Neural cell (in vitro differentiated cells): ENCODE data around the gene ACTN1. TPM values are rescaled to one million over a fixed set of nuclear protein-coding genes. Genes with fewer than 3 reads are reported as not detected.

Source experiments
- H2AFZ ChIP-seq: fragments of 200-600, 300-800 bp; sonication (generic), shearing (Covaris generic); 2 replicates; pipeline ENCODE4 v1.6.0; 2014; ENCODE audit warnings: low read depth, mild to moderate bottlenecking, antibody characterized with exemption, low read length, moderate library complexity
- H3F3A ChIP-seq: fragments of 200-600 bp; shearing (Covaris generic); 2 replicates; pipeline ENCODE4 v1.6.1; 2016; ENCODE audit warnings: mild to moderate bottlenecking, moderate library complexity, mixed read lengths, antibody characterized with exemption, low read length; ENCODE audit not compliant: insufficient read depth, poor library complexity, severe bottlenecking
- H3K27ac ChIP-seq: fragments of 200-600, 300-800 bp; sonication (generic), shearing (Covaris generic); 2 replicates; pipeline ENCODE4 v1.5.1; 2014; ENCODE audit warnings: mild to moderate bottlenecking, low read length, moderate library complexity
- H3K27me3 ChIP-seq: fragments of 300-800, 200-600 bp; sonication (generic), shearing (Covaris generic); 2 replicates; pipeline ENCODE4 v1.6.0; 2014; ENCODE audit warnings: mild to moderate bottlenecking, low read depth, low read length, moderate library complexity; ENCODE audit not compliant: insufficient read depth
- H3K36me3 ChIP-seq: fragments of 300-800, 200-600 bp; sonication (generic), shearing (Covaris generic); 2 replicates; pipeline ENCODE4 v1.5.1; 2014; ENCODE audit warnings: mild to moderate bottlenecking, antibody characterized with exemption, low read length, moderate library complexity; ENCODE audit not compliant: insufficient read depth
- H3K4me2 ChIP-seq: fragments of 300-800, 200-600 bp; sonication (generic), shearing (Covaris generic); 2 replicates; pipeline ENCODE4 v1.6.0; 2014; ENCODE audit warnings: mild to moderate bottlenecking, low read length
- H3K4me3 ChIP-seq: fragments of 300-800, 200-600 bp; sonication (generic), shearing (Covaris generic); 2 replicates; pipeline ENCODE4 v1.5.1; 2014; ENCODE audit warnings: mild to moderate bottlenecking, low read length, moderate library complexity
- H3K79me2 ChIP-seq: fragments of 200-600 bp; shearing (Covaris generic); replicated peaks from 2 replicates; pipeline ENCODE4 v1.6.0; 2014; ENCODE audit warnings: mild to moderate bottlenecking, low read length, moderate library complexity; ENCODE audit not compliant: insufficient read depth
- H3K9ac ChIP-seq: fragments of 300-800, 200-600 bp; sonication (generic), shearing (Covaris generic); 2 replicates; pipeline ENCODE4 v1.6.1; 2016; ENCODE audit warnings: mild to moderate bottlenecking, low read length, mixed read lengths
- H3K9me2 ChIP-seq: fragments of 200-600 bp; shearing (Covaris generic); 2 replicates; pipeline ENCODE4 v1.6.1; 2016; ENCODE audit warnings: mild to moderate bottlenecking, low read length, mixed read lengths; ENCODE audit not compliant: insufficient read depth
- H3K9me3 ChIP-seq: fragments of 200-600, 300-800 bp; sonication (generic), shearing (Covaris generic); 2 replicates; pipeline ENCODE4 v1.6.1; 2016; ENCODE audit warnings: mild to moderate bottlenecking, mixed run types, low read length, moderate library complexity, mixed read lengths
- H4K20me1 ChIP-seq: fragments of 200-600 bp; shearing (Covaris generic); 2 replicates; pipeline ENCODE4 v1.6.1; 2016; ENCODE audit warnings: mild to moderate bottlenecking, mixed run types; ENCODE audit not compliant: insufficient read depth
- EP300 ChIP-seq: fragments of 450-650 bp; conservative IDR thresholded peaks from 2 replicates; pipeline ENCODE4 v1.6.1; 2014; ENCODE audit warnings: antibody characterized with exemption, mild to moderate bottlenecking, moderate library complexity; ENCODE audit not compliant: poor library complexity, severe bottlenecking
- EZH2 ChIP-seq: fragments of 200-600, 300-800 bp; shearing (Covaris generic), sonication (generic); IDR thresholded peaks from 2 replicates; pipeline ENCODE4 v1.6.1; 2014; ENCODE audit warnings: antibody characterized with exemption, low read length, borderline replicate concordance, mild to moderate bottlenecking; ENCODE audit not compliant: insufficient read depth, poor library complexity, severe bottlenecking
- MXI1 ChIP-seq: fragments of 450-650 bp; conservative IDR thresholded peaks from 2 replicates; pipeline ENCODE4 v1.6.1; 2014; ENCODE audit warnings: antibody characterized with exemption, mild to moderate bottlenecking; ENCODE audit not compliant: poor library complexity, severe bottlenecking
- POLR2AphosphoS5 ChIP-seq: IDR thresholded peaks from 2 replicates; pipeline ENCODE4 v1.6.1; 2012
- RAD21 ChIP-seq: fragments of 450-650 bp; conservative IDR thresholded peaks from 2 replicates; pipeline ENCODE4 v1.6.1; 2014; ENCODE audit warnings: antibody characterized with exemption, mild to moderate bottlenecking, moderate library complexity
- SMC3 ChIP-seq: fragments of 450-650 bp; conservative IDR thresholded peaks from 2 replicates; pipeline ENCODE4 v1.6.1; 2014; ENCODE audit warnings: antibody characterized with exemption, mild to moderate bottlenecking, moderate library complexity; ENCODE audit not compliant: poor library complexity
- TAF1 ChIP-seq: IDR thresholded peaks from 2 replicates; pipeline ENCODE4 v1.6.1; 2012; ENCODE audit warnings: low read depth
- polyA plus RNA-seq: library from polyadenylated mRNA; depleted of rRNA; stranded (reverse); fragments of >200 nt; gene quantifications from 2 replicates; pipeline ENCODE4 v1.2.3, GENCODE V29; 2014
- TF ChIP-seq, protein P1 (sequence below): fragments of 450-650 bp; IDR thresholded peaks from 2 replicates; pipeline ENCODE4 v1.5.1; 2014; ENCODE audit warnings: antibody characterized with exemption, mild to moderate bottlenecking, moderate library complexity; ENCODE audit not compliant: poor library complexity, severe bottlenecking
- TF ChIP-seq, protein P2 (sequence below): IDR thresholded peaks from 2 replicates; pipeline ENCODE4 v1.6.1; 2012; ENCODE audit warnings: borderline replicate concordance

The ACTN1 gene
- polyA plus RNA-seq, 1 donor from 2014 or later, result 10.8 TPM

DNA sequence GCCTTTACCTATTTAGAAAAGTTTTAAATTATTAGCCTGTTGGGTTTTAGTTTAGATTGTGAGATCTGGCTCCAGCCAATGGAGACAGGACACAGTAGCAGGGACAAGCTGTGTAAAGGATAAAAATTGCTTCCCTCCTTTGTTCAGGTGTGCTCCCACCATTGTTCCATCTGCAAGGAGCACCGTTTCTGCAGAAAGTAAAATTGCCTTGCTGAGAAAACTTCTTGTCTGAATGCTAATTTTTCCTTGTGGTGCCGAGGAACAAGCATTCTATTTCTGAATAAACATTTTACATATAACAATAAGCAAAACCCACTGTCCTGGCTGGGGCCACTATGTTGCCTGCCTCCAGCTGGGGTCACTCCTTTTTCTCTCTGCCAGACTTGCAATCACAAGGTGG is 113.6 kb downstream of the ACTN1 start (continued):
- TF ChIP-seq EZH2 (no peak), EP300 (no peak)

DNA sequence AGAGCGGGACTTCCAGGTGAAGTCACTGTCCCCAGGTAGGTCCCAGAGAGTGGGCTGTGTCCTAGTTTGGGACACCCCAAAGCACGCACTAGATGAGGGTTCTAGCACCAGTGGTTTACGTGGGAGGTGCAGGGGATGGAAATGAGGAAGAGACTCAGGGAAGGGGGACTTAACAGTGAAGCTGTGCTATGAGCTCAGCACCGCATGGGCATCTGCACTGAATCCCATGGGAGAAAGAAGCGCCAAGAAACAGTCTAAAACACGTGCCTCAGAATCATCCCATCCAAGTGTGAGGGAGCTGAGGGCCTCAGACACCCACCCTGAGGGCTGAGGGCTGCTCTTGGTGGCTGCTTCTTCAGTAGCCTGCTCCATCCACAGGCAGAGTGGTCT is 114.7 kb downstream of the ACTN1 start:
- Histone ChIP-seq H3K9ac (no peak overlapping the region), H3K79me2 (no peaks in the 10 kb centered on the region), H4K20me1 (no peaks in the 10 kb centered on the region), H3K4me2 (no peak overlapping the region), H3K27ac (no peak overlapping the region), H3K4me3 (no peak overlapping the region), H2AFZ (no peak overlapping the region), H3F3A (no peaks in the 10 kb centered on the region), H3K36me3 (no peaks in the 10 kb centered on the region), H3K9me3 (no peaks in the 10 kb centered on the region), H3K27me3 (no peaks in the 10 kb centered on the region), H3K9me2 (no peaks in the 10 kb centered on the region)
- TF ChIP-seq SMC3 (no peak), EZH2 (no peak), EP300 (no peak), MXI1 (no peak), RAD21 (no peak), TAF1 (no peak), POLR2AphosphoS5 (no peak)
- TF ChIP-seq, protein P1, sequence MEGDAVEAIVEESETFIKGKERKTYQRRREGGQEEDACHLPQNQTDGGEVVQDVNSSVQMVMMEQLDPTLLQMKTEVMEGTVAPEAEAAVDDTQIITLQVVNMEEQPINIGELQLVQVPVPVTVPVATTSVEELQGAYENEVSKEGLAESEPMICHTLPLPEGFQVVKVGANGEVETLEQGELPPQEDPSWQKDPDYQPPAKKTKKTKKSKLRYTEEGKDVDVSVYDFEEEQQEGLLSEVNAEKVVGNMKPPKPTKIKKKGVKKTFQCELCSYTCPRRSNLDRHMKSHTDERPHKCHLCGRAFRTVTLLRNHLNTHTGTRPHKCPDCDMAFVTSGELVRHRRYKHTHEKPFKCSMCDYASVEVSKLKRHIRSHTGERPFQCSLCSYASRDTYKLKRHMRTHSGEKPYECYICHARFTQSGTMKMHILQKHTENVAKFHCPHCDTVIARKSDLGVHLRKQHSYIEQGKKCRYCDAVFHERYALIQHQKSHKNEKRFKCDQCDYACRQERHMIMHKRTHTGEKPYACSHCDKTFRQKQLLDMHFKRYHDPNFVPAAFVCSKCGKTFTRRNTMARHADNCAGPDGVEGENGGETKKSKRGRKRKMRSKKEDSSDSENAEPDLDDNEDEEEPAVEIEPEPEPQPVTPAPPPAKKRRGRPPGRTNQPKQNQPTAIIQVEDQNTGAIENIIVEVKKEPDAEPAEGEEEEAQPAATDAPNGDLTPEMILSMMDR, result no peak
- TF ChIP-seq, protein P2, sequence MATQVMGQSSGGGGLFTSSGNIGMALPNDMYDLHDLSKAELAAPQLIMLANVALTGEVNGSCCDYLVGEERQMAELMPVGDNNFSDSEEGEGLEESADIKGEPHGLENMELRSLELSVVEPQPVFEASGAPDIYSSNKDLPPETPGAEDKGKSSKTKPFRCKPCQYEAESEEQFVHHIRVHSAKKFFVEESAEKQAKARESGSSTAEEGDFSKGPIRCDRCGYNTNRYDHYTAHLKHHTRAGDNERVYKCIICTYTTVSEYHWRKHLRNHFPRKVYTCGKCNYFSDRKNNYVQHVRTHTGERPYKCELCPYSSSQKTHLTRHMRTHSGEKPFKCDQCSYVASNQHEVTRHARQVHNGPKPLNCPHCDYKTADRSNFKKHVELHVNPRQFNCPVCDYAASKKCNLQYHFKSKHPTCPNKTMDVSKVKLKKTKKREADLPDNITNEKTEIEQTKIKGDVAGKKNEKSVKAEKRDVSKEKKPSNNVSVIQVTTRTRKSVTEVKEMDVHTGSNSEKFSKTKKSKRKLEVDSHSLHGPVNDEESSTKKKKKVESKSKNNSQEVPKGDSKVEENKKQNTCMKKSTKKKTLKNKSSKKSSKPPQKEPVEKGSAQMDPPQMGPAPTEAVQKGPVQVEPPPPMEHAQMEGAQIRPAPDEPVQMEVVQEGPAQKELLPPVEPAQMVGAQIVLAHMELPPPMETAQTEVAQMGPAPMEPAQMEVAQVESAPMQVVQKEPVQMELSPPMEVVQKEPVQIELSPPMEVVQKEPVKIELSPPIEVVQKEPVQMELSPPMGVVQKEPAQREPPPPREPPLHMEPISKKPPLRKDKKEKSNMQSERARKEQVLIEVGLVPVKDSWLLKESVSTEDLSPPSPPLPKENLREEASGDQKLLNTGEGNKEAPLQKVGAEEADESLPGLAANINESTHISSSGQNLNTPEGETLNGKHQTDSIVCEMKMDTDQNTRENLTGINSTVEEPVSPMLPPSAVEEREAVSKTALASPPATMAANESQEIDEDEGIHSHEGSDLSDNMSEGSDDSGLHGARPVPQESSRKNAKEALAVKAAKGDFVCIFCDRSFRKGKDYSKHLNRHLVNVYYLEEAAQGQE, result no peak

DNA sequence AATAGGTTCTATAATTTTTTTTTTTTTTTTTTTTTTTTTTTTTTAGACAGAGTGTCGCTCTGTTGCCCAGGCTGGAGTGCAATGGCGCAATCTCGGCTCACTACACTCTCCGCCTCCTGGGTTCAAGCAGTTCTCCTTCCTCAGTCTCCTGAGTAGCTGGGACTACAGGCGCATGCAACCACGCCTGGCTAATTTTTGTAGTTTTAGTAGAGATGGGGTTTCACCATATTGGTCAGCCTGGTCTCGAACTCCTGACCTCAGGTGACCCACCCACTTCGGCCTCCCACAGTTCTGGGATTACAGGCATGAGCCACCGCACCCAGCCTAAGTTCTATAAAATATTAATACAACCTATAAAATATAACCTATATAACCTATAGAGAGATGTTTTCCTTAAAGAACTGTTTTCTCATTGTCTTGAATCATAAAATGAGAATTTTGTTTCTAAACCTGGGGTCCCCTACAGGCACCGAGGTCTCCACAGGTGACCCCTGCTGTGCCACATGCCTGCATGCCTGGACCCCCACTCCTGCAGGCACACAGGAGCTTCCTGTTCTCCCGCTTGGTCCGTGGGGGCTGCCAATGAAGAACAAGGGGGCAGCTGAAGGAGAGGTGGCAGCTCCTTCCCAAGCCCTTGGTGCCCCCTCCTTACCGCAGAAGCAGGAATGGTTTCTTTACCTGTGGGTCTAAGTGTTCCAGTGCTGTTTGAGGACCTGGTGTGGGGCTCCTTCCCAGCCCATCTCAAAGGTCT is 115.3 kb downstream of the ACTN1 start:
- H3K9me3 ChIP-seq, result no peaks in the 10 kb centered on the region
- H3K27me3 ChIP-seq, result no peaks in the 10 kb centered on the region
- no peaks in the 10 kb centered on the region for H3K9me2 ChIP-seq
- H3F3A ChIP-seq, result no peaks in the 10 kb centered on the region
- no peak overlapping the region for H2AFZ ChIP-seq
- H3K4me3 ChIP-seq, result no peak overlapping the region
- no peak overlapping the region for H3K27ac ChIP-seq
- H3K9ac ChIP-seq, result no peak overlapping the region
- H4K20me1 ChIP-seq, result no peaks in the 10 kb centered on the region
- H3K79me2 ChIP-seq, result no peaks in the 10 kb centered on the region
- H3K36me3 ChIP-seq, result no peaks in the 10 kb centered on the region
- TF ChIP-seq RAD21, result no peak
- no peak for TF ChIP-seq EZH2
- TF ChIP-seq, protein P2, result no peak
- TF ChIP-seq, protein P1, result no peak
- no peak for TF ChIP-seq EP300
- TF ChIP-seq SMC3, result no peak
- TF ChIP-seq MXI1, result no peak
- TF ChIP-seq TAF1, result no peak
- TF ChIP-seq POLR2AphosphoS5, result no peak
- H3K4me2 ChIP-seq, result no peak overlapping the region
